Measurements from ENCODE around the gene LRRC4B. TPM values are rescaled to one million over a fixed set of nuclear protein-coding genes. Genes with fewer than 3 reads are reported as not detected.
A peak's percentile ranks its signal among the peaks of the same experiment; 100 is the strongest.

Gene LRRC4B
- total RNA-seq, 1 donor from 2014 or later: not detected

DNA sequence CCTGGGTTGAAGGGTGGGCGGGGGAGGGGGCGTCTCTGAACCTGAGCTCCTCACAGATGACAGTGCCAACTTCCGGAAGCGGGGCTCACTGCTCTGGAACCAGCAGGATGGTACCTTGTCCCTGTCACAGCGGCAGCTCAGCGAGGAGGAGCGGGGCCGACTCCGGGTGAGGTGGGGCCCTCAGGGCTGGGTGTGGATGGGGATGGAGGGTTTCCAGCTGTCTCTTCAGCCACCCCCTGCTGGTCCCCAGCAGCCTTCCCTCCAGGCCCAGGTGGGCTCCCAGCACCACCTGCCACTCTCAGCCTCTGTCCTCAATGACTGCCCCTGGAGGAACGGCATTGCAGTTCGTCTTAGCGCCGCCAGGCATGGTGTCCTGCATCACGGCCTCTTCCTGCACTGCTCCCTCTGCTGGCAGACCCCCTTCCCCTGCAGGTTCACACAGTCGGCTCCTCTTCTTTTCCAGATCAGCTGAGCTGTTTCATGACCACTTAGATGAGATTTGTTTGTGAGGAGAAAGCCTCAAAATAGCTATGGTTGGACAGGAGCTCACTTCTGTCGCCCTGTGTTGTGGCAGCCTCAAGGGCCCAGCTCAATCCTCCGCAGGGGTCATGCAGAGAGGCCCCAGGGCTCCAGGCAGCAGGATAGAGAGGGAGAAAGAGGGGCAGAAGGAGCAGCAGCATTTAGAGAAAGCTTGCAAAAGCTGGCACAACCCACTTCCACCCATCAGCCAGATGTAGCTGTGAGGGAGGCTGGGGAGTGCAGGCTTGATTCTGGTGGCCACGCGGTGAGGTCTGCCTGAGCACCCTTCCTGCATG is 89.1 kb downstream of the LRRC4B start:
- H3K4me1 ChIP-seq (ENCODE audit: insufficient read depth, low read length): peaks cover 5% of the 10 kb centered on the region
- H3K27ac Mint-ChIP-seq (ENCODE audit: unreplicated experiment): no peak overlapping the region
- TF ChIP-seq CTCF (IDR thresholded peaks at IDR 0.05; ENCODE audit: insufficient read depth, low read depth, low read length) (peak; percentile 56), EZH2 (IDR thresholded peaks at IDR 0.05; ENCODE audit: insufficient read depth, low read length) (no peak)
- no peak overlapping the region for H2AFZ ChIP-seq (ENCODE audit: low read depth, low read length)
- H4K20me1 ChIP-seq (ENCODE audit: insufficient read depth, low read length): peaks cover 20% of the 10 kb centered on the region
- no peaks in the 10 kb centered on the region for H3K36me3 Mint-ChIP-seq (ENCODE audit: low read depth, unreplicated experiment)
- no peak overlapping the region for H3K4me3 ChIP-seq (ENCODE audit: insufficient read depth, low read depth, low read length)
- no peak for FAIRE-seq
- no peaks in the 10 kb centered on the region for H3K27me3 Mint-ChIP-seq (ENCODE audit: low read depth, unreplicated experiment)
- H3K9me3 Mint-ChIP-seq (ENCODE audit: unreplicated experiment): peaks cover 27% of the 10 kb centered on the region
- no peak for DNase-seq (ENCODE audit: low read depth)
- no peak overlapping the region for H3K4me2 ChIP-seq (ENCODE audit: low read length)
- no peak overlapping the region for H3K9ac ChIP-seq (ENCODE audit: low read length)
- no peaks in the 10 kb centered on the region for H3K9me3 ChIP-seq (ENCODE audit: insufficient read depth, low read depth, low read length)
- H3K79me2 ChIP-seq (ENCODE audit: insufficient read depth, low read length): peaks cover 25% of the 10 kb centered on the region
- no peak overlapping the region for H3K27ac ChIP-seq (ENCODE audit: low read depth, low read length)
- no peak overlapping the region for H3K4me3 Mint-ChIP-seq (ENCODE audit: unreplicated experiment)
- no peaks in the 10 kb centered on the region for H3K27me3 ChIP-seq (ENCODE audit: insufficient read depth, low read length)
- peaks cover 4% of the 10 kb centered on the region for H3K36me3 ChIP-seq (ENCODE audit: insufficient read depth, low read length)
- no peaks in the 10 kb centered on the region for H3K4me1 Mint-ChIP-seq (ENCODE audit: low read depth, unreplicated experiment)

- no peaks in the 10 kb centered on the region for H3K27me3 Mint-ChIP-seq (ENCODE audit: low read depth, unreplicated experiment)
Observed at GRCh38 chr19:50477751-50478515, 90.3 kb downstream of the LRRC4B start.

More at GRCh38 chr19:50477751-50478515, 90.3 kb downstream of the LRRC4B start:
- FAIRE-seq: no peak
- Histone ChIP-seq H3K9me3 (ENCODE audit: insufficient read depth, low read depth, low read length) (no peaks in the 10 kb centered on the region), H3K4me1 (ENCODE audit: insufficient read depth, low read length) (peaks cover 5% of the 10 kb centered on the region), H3K4me2 (ENCODE audit: low read length) (peak overlapping the region; percentile 98), H3K27me3 (ENCODE audit: insufficient read depth, low read length) (no peaks in the 10 kb centered on the region), H4K20me1 (ENCODE audit: insufficient read depth, low read length) (peaks cover 20% of the 10 kb centered on the region), H3K36me3 (ENCODE audit: insufficient read depth, low read length) (no peaks in the 10 kb centered on the region), H3K27ac (ENCODE audit: low read depth, low read length) (no peak overlapping the region), H3K4me3 (ENCODE audit: insufficient read depth, low read depth, low read length) (peak overlapping the region; percentile 98), H3K79me2 (ENCODE audit: insufficient read depth, low read length) (peaks cover 25% of the 10 kb centered on the region), H3K9ac (ENCODE audit: low read length) (peak overlapping the region; percentile 97), H2AFZ (ENCODE audit: low read depth, low read length) (no peak overlapping the region)
- Mint-ChIP-seq H3K4me1 (ENCODE audit: low read depth, unreplicated experiment) (no peaks in the 10 kb centered on the region), H3K27ac (ENCODE audit: unreplicated experiment) (no peak overlapping the region), H3K9me3 (ENCODE audit: unreplicated experiment) (peaks cover 25% of the 10 kb centered on the region), H3K36me3 (ENCODE audit: low read depth, unreplicated experiment) (no peaks in the 10 kb centered on the region), H3K4me3 (ENCODE audit: unreplicated experiment) (no peak overlapping the region)
- no peak for DNase-seq (ENCODE audit: low read depth)
- TF ChIP-seq CTCF (IDR thresholded peaks at IDR 0.05; ENCODE audit: insufficient read depth, low read depth, low read length): no peak
- TF ChIP-seq EZH2 (IDR thresholded peaks at IDR 0.05; ENCODE audit: insufficient read depth, low read length): no peak

Data from astrocyte (in vitro differentiated cells and primary cell).